Psoas muscle (tissue), 8 donors: ENCODE results near the gene CCDC83. TPM values are rescaled to one million over a fixed set of nuclear protein-coding genes. Genes with fewer than 3 reads are reported as not detected.

Experiments used
- ATAC-seq, 4 donors: fragments of 200-7000 bp; cut with Tn5 transposase; one replicate each; pipeline ENCODE4 v1.9.1; 2020; ENCODE audit warnings: moderate library complexity in 3 of 4, mild to moderate bottlenecking in 2 of 4
- DNase-seq, 2 donors: peaks; one replicate each; pipeline ENCODE4 v3.0.0-alpha.2; 2020
- H3K27ac ChIP-seq: fragments of 200-600 bp; one replicate; pipeline ENCODE4 v1.8.0; 2022
- H3K27me3 ChIP-seq, 3 donors: fragments of 200-600 bp in 1 of 3; one replicate each; pipeline versions ENCODE4 v1.6.1 to v1.8.0; 2013 to 2022; ENCODE audit warnings: low read length in 2 of 3, mild to moderate bottlenecking in 2 of 3, moderate library complexity in 1 of 3; ENCODE audit not compliant: insufficient read depth in 3 of 3
- H3K36me3 ChIP-seq, 2 donors: fragments of 200-600 bp in 1 of 2; one replicate each; pipeline versions ENCODE4 v1.6.1 to v1.8.0; 2013 to 2022; ENCODE audit warnings: low read depth in 1 of 2, mild to moderate bottlenecking in 1 of 2, moderate library complexity in 1 of 2; ENCODE audit not compliant: insufficient read depth in 1 of 2
- H3K4me1 ChIP-seq: fragments of 200-600 bp; one replicate; pipeline ENCODE4 v1.8.0; 2022
- H3K4me3 ChIP-seq: fragments of 200-600 bp; one replicate; pipeline ENCODE4 v1.8.0; 2022; ENCODE audit warnings: mild to moderate bottlenecking
- H3K9me3 ChIP-seq: fragments of 200-600 bp; one replicate; pipeline ENCODE4 v1.8.0; 2022
- WGBS, 3 donors: extraction: QIAGEN DNeasy Blood & Tissue Kit; methylation state at CpG; one replicate each; pipeline versions ENCODE4 v1.1.6 to v1.1.7; 2013; 5-methylcytosine and 5-hydroxymethylcytosine counted together
- intact Hi-C, 2 donors: fragments of 100-400 bp; cut with DNase I; formaldehyde crosslinking; loops; one replicate each; pipeline versions ENCODE4 v1.11.0 to v1.14.2; 2022
- polyA plus RNA-seq, 3 donors: library from polyadenylated mRNA; stranded (reverse); fragments of 200-250 nt; gene quantifications; one replicate each; pipeline ENCODE4 v1.2.3, GENCODE V29; 2013
- total RNA-seq, 4 donors: library from RNA; stranded (reverse); fragmentation: NEBNext Ultra II Directional in 2 of 4; extraction: Animal tissue kit (Norgen Biotek cat#: 25700) in 2 of 4; gene quantifications; one replicate each; pipeline versions ENCODE4 v1.2.1 to v1.2.4, GENCODE V29; 2021 to 2023
- TF ChIP-seq, protein P1 (sequence below): fragments of 200-600 bp; IDR thresholded peaks from one replicate; pipeline ENCODE4 v1.8.0; 2022; ENCODE audit warnings: antibody characterized with exemption
- donor health status: healthy with polysubstance abuse.
- donor health status: DM: no; HTN: no; CAD: no; lungs with moderate emphysema.
- donor health status: Bipolar disorder and iron deficiency.
- donor health status: healthy.
- donor health status: DM: yes; HTN: yes; CAD: no.
- donor health status: DM: no; HTN: no; CAD: no.
- donor health status: DM: no; HTN: no; CAD: no.
- donor health status: DM: yes; HTN: yes; CAD: no.

Gene CCDC83
- total and polyA plus RNA-seq, 7 donors: not detected

DNA sequence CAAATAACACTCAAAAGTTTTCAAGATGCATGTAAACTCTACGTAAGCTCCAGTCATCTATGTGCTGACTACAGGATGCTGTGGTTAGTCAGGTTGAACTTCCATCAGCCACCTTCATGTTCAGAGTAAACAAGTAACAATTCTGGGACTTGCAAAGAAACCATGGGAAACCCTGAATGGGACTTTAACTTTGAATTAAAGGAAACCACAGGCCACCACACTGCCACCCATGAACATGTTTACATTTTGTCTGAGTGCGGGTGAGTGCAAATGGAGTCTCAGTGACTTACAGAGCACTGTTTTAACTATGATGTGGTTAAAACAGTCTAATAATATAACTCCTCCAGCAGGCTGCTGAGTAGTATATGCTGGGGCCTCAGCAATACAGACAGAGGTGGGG lies 31.4 kb upstream of the CCDC83 start:
- H3K4me3 ChIP-seq: no peak overlapping the region
- H3K9me3 ChIP-seq: no peaks in the 10 kb centered on the region
- ATAC-seq (no peak), DNase-seq (no peak)
- peaks cover 0 to 3% of the 10 kb centered on the region in 2 donors for H3K36me3 ChIP-seq
- TF ChIP-seq, protein P1, sequence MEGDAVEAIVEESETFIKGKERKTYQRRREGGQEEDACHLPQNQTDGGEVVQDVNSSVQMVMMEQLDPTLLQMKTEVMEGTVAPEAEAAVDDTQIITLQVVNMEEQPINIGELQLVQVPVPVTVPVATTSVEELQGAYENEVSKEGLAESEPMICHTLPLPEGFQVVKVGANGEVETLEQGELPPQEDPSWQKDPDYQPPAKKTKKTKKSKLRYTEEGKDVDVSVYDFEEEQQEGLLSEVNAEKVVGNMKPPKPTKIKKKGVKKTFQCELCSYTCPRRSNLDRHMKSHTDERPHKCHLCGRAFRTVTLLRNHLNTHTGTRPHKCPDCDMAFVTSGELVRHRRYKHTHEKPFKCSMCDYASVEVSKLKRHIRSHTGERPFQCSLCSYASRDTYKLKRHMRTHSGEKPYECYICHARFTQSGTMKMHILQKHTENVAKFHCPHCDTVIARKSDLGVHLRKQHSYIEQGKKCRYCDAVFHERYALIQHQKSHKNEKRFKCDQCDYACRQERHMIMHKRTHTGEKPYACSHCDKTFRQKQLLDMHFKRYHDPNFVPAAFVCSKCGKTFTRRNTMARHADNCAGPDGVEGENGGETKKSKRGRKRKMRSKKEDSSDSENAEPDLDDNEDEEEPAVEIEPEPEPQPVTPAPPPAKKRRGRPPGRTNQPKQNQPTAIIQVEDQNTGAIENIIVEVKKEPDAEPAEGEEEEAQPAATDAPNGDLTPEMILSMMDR: no peak
- H3K4me1 ChIP-seq: no peaks in the 10 kb centered on the region
- 92 to 96% (median 95%) methylated on average over 2 of the region's 2 CpGs for WGBS, 3 donors
- H3K27ac ChIP-seq: no peak overlapping the region
- intact Hi-C loops: no loop called here
- H3K27me3 ChIP-seq: no peaks in the 10 kb centered on the region

DNA sequence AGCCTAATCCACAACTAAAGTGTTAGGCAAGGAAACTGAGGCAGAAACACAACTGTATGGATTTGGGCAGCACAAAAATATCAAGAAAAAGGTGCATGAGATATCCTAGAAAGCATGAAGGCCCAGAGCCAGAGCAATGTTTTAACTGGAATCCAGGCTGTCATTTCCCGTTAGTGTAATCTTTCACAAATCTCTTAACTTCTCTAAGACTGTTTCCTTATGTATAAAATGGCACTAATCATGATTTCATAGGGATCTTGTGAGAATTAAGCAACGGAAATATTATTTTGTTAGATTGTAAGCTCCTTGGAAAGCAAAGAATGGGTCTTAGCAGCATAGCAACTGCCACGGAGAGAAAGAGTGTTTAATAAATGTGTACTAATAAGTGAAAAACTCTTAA lies 29.6 kb upstream of the CCDC83 start:
- no peaks in the 10 kb centered on the region for H3K9me3 ChIP-seq
- DNase-seq: no peak
- H3K4me3 ChIP-seq: no peak overlapping the region
- no peaks in the 10 kb centered on the region for H3K27me3 ChIP-seq
- intact Hi-C loops: no loop called here
- WGBS, 3 donors: 43 to 61% (median 51%) methylated on average over 3 of the region's 3 CpGs
- TF ChIP-seq, protein P1: no peak
- H3K36me3 ChIP-seq: peaks cover 0 to 3% of the 10 kb centered on the region in 2 donors
- H3K4me1 ChIP-seq: no peaks in the 10 kb centered on the region
- no peak for ATAC-seq
- no peak overlapping the region for H3K27ac ChIP-seq

DNA sequence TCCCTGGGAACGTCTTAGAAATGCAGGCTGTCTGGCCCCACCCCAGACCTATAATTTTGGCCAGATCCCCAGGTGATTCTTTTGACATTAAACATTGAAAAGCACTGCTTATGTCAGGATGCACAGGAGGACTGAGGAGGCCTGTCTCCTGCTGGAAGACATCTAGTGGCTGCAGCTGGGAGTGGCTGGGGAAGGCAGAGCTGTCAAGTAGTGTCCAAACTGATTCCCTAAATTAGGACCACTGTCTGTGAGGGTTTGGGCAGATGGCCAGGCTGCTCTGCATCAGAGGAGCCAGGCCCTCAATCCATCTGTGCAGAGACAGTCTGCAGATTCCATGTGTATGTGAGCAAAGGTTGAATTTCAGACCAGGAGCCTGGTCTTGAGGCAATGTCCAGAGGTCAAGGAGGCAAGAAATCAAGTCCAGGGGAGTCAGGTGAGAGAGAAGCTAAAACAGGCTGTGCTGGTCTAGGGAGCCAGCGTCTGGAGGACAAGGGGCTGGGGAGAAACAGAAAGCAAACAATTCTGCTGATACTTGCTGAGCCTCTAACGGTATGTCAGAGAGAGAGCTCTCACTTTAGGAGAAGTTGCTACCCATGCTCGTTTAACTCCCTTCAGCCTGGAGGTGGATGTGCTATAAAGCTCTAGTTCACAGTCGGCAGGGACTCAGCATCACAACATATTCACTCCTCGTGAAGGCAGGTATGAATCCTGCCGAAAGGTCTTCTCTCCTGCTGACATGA lies 28.9 kb upstream of the CCDC83 start:
- DNase-seq (peak in 1 of 2 donors; percentile 19), ATAC-seq (peak; percentile 37 to 67 (median 46))
- Histone ChIP-seq H3K4me3 (no peak overlapping the region), H3K4me1 (no peaks in the 10 kb centered on the region), H3K9me3 (no peaks in the 10 kb centered on the region), H3K36me3 (no peaks in the 10 kb centered on the region), H3K27me3 (no peaks in the 10 kb centered on the region), H3K27ac (no peak overlapping the region)
- WGBS, 3 donors: 66 to 77% (median 72%) methylated on average over 7 of the region's 7 CpGs
- TF ChIP-seq, protein P1: peak; percentile 51
- intact Hi-C loops: no loop called here

DNA sequence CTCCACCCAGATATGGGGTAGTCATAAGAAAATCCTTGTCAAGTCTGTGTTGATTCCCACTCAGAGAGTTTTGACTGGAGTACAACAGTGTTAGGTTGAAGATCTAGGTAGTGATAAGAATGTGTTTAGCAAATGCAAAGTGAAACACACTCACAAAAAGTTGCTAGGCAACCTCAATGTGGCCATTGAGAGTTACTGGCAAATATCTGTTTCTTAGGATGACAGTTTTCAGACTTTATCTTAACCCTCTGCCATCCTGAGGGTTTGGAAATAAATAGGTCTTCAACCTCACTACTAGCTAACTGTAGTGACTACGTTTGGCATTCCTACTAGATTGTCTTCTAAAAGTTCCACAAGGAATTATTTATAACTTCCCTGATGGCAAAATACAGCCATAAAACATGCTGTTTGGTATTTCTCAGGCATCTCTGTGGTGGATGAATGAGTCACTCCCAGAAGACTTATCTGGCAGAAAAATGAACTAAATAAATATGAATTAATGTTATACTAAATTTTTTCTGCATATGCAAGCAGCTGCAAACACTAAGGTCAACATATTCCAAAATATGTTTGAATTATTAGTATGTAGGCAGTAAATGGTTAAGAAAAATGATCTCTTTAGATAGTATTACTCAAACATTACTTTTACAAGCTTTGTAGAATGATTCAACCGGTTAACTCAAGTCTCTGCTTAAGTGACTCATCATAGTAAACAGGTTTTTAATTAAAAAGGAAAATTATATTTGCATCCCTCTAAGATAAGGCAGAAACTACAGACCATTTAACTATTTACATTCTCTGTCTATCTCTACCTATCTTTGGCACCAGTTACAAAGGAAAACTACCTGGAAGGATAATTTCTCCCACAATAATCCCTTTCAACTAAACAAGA lies 27.2 kb upstream of the CCDC83 start:
- H3K4me1 ChIP-seq: no peaks in the 10 kb centered on the region
- H3K27me3 ChIP-seq: no peaks in the 10 kb centered on the region
- DNase-seq (no peak), ATAC-seq (no peak)
- no peaks in the 10 kb centered on the region for H3K36me3 ChIP-seq
- no peak overlapping the region for H3K4me3 ChIP-seq
- intact Hi-C loops: no loop called here
- H3K9me3 ChIP-seq: no peaks in the 10 kb centered on the region
- WGBS, 3 donors: 17 to 32% (median 22%) methylated on average over 2 of the region's 2 CpGs
- TF ChIP-seq, protein P1: no peak
- no peak overlapping the region for H3K27ac ChIP-seq
